Smooth muscle cell (in vitro differentiated cells): ENCODE data around the gene TNRC6C. TPM values are rescaled to one million over a fixed set of nuclear protein-coding genes. Genes with fewer than 3 reads are reported as not detected.

Experiments used
- DNase-seq: peaks from one replicate; lab custom pipeline; 2025; ENCODE audit not compliant: unreplicated experiment; lab: John Stamatoyannopoulos, UW
- H2AFZ ChIP-seq: fragments of 200-600 bp; sonication (generic); 2 replicates; pipeline ENCODE4 v1.6.0; 2016; ENCODE audit warnings: antibody characterized with exemption, low read depth, mild to moderate bottlenecking
- H3F3A ChIP-seq: fragments of 200-600 bp; sonication (generic); 2 replicates; pipeline ENCODE4 v1.6.0; 2017; ENCODE audit warnings: antibody characterized with exemption, low read depth
- H3K27ac ChIP-seq: fragments of 200-600 bp; sonication (generic); 2 replicates; pipeline ENCODE4 v1.5.1; 2016; ENCODE audit warnings: low read depth, mild to moderate bottlenecking
- H3K27me3 ChIP-seq: fragments of 200-600 bp; sonication (generic); 2 replicates; pipeline ENCODE4 v1.6.1; 2016; ENCODE audit warnings: low read depth, mild to moderate bottlenecking
- H3K36me3 ChIP-seq: fragments of 200-600 bp; sonication (generic); 2 replicates; pipeline ENCODE4 v1.5.1; 2016; ENCODE audit warnings: low read depth
- H3K4me1 ChIP-seq: fragments of 200-600 bp; sonication (generic); 2 replicates; pipeline ENCODE4 v1.5.1; 2016; ENCODE audit warnings: low read depth
- H3K4me2 ChIP-seq: fragments of 200-600 bp; sonication (generic); 2 replicates; pipeline ENCODE4 v1.6.0; 2016; ENCODE audit warnings: mild to moderate bottlenecking
- H3K4me3 ChIP-seq: fragments of 200-600 bp; sonication (generic); 2 replicates; pipeline ENCODE4 v1.5.1; 2016; ENCODE audit warnings: mild to moderate bottlenecking
- H3K79me2 ChIP-seq: fragments of 200-600 bp; sonication (generic); 2 replicates; pipeline ENCODE4 v1.6.0; 2016; ENCODE audit warnings: low read depth, mild to moderate bottlenecking
- H3K9ac ChIP-seq: fragments of 200-600 bp; sonication (generic); 2 replicates; pipeline ENCODE4 v1.6.0; 2016; ENCODE audit warnings: low read depth
- H3K9me3 ChIP-seq: fragments of 200-600 bp; sonication (generic); replicated peaks from 2 replicates; pipeline ENCODE4 v1.5.1; 2016; ENCODE audit warnings: low read depth
- H4K20me1 ChIP-seq: fragments of 200-600 bp; sonication (generic); 2 replicates; pipeline ENCODE4 v1.6.0; 2016; ENCODE audit warnings: low read depth
- CTCF ChIP-seq: fragments of 200-600 bp; sonication (generic); IDR thresholded peaks from 2 replicates; pipeline ENCODE4 v1.5.1; 2017; ENCODE audit warnings: borderline replicate concordance, mild to moderate bottlenecking, antibody characterized with exemption; ENCODE audit not compliant: insufficient read depth, poor library complexity, severe bottlenecking
- WGBS: methylation state at CpG from one replicate; pipeline ENCODE4 v1.1.7; 2016; ENCODE audit warnings: low lambda C conversion rate; 5-methylcytosine and 5-hydroxymethylcytosine counted together
- polyA plus RNA-seq: library from polyadenylated mRNA; unstranded; fragments of >200 nt; fragmentation: Nextera tagmentation; extraction: Ambion mirVana; gene quantifications from 2 replicates; pipeline ENCODE4 v1.2.1, GENCODE V29; 2016
- total RNA-seq: library from RNA; depleted of rRNA; stranded (reverse); fragments of >200 nt; gene quantifications from 2 replicates; pipeline ENCODE4 v1.2.3, GENCODE V29; 2014

TNRC6C gene
- total and polyA plus RNA-seq, 2 experiments from 2014 or later = 2.4 to 3.9 TPM

GRCh38 chr17:78111016-78111726, 152.7 kb downstream of the TNRC6C start:
- Histone ChIP-seq H3K4me3 (no peak overlapping the region), H3K79me2 (no peaks in the 10 kb centered on the region), H2AFZ (no peak overlapping the region), H3K4me1 (no peaks in the 10 kb centered on the region), H3K27me3 (no peaks in the 10 kb centered on the region), H4K20me1 (no peaks in the 10 kb centered on the region), H3F3A (no peaks in the 10 kb centered on the region), H3K36me3 (no peaks in the 10 kb centered on the region), H3K9ac (no peak overlapping the region), H3K9me3 (no peaks in the 10 kb centered on the region), H3K27ac (no peak overlapping the region), H3K4me2 (no peak overlapping the region)
- 96% methylated on average over 19 of the region's 19 CpGs for WGBS
- no peak for DNase-seq
- no peak for TF ChIP-seq CTCF

GRCh38 chr17:78111727-78112517, 153.4 kb downstream of the TNRC6C start:
- Histone ChIP-seq H4K20me1 (no peaks in the 10 kb centered on the region), H3K36me3 (no peaks in the 10 kb centered on the region), H3K9me3 (no peaks in the 10 kb centered on the region), H3K27ac (no peak overlapping the region), H3K9ac (no peak overlapping the region), H3K79me2 (no peaks in the 10 kb centered on the region), H3K4me2 (no peak overlapping the region), H2AFZ (no peak overlapping the region), H3F3A (no peaks in the 10 kb centered on the region), H3K4me3 (no peak overlapping the region), H3K4me1 (no peaks in the 10 kb centered on the region), H3K27me3 (no peaks in the 10 kb centered on the region)
- DNase-seq = no peak
- WGBS = 97% methylated on average over 28 of the region's 28 CpGs
- TF ChIP-seq CTCF = no peak

GRCh38 chr17:78112518-78113471, 154.3 kb downstream of the TNRC6C start:
- no peaks in the 10 kb centered on the region for H3K4me1 ChIP-seq
- H3F3A ChIP-seq = no peaks in the 10 kb centered on the region
- peak; percentile 30 for DNase-seq
- H3K27me3 ChIP-seq = no peaks in the 10 kb centered on the region
- no peak overlapping the region for H3K4me3 ChIP-seq
- H3K79me2 ChIP-seq = no peaks in the 10 kb centered on the region
- no peaks in the 10 kb centered on the region for H4K20me1 ChIP-seq
- H3K9me3 ChIP-seq = no peaks in the 10 kb centered on the region
- 67% methylated on average over 33 of the region's 33 CpGs for WGBS
- H3K27ac ChIP-seq = no peak overlapping the region
- H3K36me3 ChIP-seq = no peaks in the 10 kb centered on the region
- no peak overlapping the region for H2AFZ ChIP-seq
- peak; percentile 98 for TF ChIP-seq CTCF
- H3K4me2 ChIP-seq = no peak overlapping the region
- H3K9ac ChIP-seq = no peak overlapping the region
